ENCODE data around the gene TP53INP2. TPM values are rescaled to one million over a fixed set of nuclear protein-coding genes. Genes with fewer than 3 reads are reported as not detected.

TP53INP2 gene
- total and polyA plus RNA-seq, 2 donors (not counting 3 experiments of a cell fraction or from before 2014, with no cell fraction given), result 18.3 to 30.5 TPM

DNA sequence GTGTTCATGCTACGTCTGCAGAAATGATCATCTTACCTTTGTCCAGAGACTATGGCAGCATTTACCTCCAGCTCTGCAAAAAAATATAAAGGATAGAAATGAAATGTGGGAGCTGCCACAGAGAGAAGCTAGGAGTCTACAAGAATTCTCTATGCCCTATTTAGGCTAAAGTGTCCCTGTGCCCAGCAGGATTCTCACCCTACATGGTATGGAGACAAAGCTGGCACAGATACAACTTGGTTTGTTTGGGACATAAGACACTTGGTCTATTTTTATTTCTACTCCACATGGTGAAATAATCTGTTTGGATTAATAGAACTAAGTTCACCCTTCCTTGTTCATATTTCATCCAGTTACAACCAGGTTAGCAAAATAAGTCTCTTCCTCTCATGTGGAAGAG, 28.4 kb downstream of the TP53INP2 start:
- H3K9me3 ChIP-seq (replicated peaks; ENCODE audit: control insufficient read depth, insufficient read depth, low read length), result no peaks in the 10 kb centered on the region
- ChIA-PET CTCF (interaction anchor here (1.7 kb wide), 1 partner anchor 37 kb away, joined by 6 read pairs; no protein-coding TSS in a partner anchor), POLR2A (no interaction called here)
- DNase-seq (ENCODE audit: low read depth, low spot score) (no peak), FAIRE-seq (no peak)
- TF ChIP-seq MYC (IDR thresholded peaks at IDR 0.05; ENCODE audit: low read depth, low read length) (no peak), FOS (IDR thresholded peaks at IDR 0.05; ENCODE audit: borderline replicate concordance, insufficient read depth, low read length) (no peak), POLR2A (IDR thresholded peaks at IDR 0.05; ENCODE audit: low read depth, low read length) (no peak), JUN (IDR thresholded peaks at IDR 0.05; ENCODE audit: borderline replicate concordance, insufficient read depth, insufficient read length, low read depth) (no peak), EZH2 (IDR thresholded peaks at IDR 0.05; ENCODE audit: borderline replicate concordance, low read depth, low read length, severe bottlenecking) (no peak), GATA2 (IDR thresholded peaks at IDR 0.05; ENCODE audit: insufficient read depth, insufficient read length, low read depth, low read length) (no peak), POLR2AphosphoS5 (IDR thresholded peaks at IDR 0.05; ENCODE audit: insufficient read depth, low read depth, low read length) (no peak)
- TF ChIP-seq, protein P1, sequence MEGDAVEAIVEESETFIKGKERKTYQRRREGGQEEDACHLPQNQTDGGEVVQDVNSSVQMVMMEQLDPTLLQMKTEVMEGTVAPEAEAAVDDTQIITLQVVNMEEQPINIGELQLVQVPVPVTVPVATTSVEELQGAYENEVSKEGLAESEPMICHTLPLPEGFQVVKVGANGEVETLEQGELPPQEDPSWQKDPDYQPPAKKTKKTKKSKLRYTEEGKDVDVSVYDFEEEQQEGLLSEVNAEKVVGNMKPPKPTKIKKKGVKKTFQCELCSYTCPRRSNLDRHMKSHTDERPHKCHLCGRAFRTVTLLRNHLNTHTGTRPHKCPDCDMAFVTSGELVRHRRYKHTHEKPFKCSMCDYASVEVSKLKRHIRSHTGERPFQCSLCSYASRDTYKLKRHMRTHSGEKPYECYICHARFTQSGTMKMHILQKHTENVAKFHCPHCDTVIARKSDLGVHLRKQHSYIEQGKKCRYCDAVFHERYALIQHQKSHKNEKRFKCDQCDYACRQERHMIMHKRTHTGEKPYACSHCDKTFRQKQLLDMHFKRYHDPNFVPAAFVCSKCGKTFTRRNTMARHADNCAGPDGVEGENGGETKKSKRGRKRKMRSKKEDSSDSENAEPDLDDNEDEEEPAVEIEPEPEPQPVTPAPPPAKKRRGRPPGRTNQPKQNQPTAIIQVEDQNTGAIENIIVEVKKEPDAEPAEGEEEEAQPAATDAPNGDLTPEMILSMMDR (IDR thresholded peaks at IDR 0.05; ENCODE audit: extremely low read depth in 1 of 2, insufficient read depth in 1 of 2, low read depth in 1 of 2, low read length in 2 of 2), result no peak
- TF ChIP-seq, protein P2, sequence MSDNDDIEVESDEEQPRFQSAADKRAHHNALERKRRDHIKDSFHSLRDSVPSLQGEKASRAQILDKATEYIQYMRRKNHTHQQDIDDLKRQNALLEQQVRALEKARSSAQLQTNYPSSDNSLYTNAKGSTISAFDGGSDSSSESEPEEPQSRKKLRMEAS (IDR thresholded peaks at IDR 0.05; ENCODE audit: insufficient read depth, insufficient read length), result no peak
- no peaks in the 10 kb centered on the region for H3K4me1 ChIP-seq (ENCODE audit: control insufficient read depth, extremely low read depth, insufficient read depth, low read length)
- H3K36me3 ChIP-seq (ENCODE audit: control insufficient read depth in 2 of 2, extremely low read depth in 1 of 2, insufficient read depth in 2 of 2, low read length in 2 of 2), result peaks cover 3% of the 10 kb centered on the region in 2 experiments
- no peak overlapping the region for H3K27ac ChIP-seq (ENCODE audit: insufficient read depth, low read depth, low read length)
- intact Hi-C loops (cut with micrococcal nuclease), result no loop called here
- no peak overlapping the region for H3K4me3 ChIP-seq (replicated peaks in 1 of 3; ENCODE audit: insufficient read depth in 1 of 3, low read depth in 1 of 3, low read length in 3 of 3)
- no peaks in the 10 kb centered on the region for H3K27me3 ChIP-seq (ENCODE audit: control insufficient read depth in 2 of 2, insufficient read depth in 2 of 2, low read length in 2 of 2)
- H3K9ac ChIP-seq (replicated peaks; ENCODE audit: extremely low read depth, insufficient read depth, low read length), result no peak overlapping the region
- no peak overlapping the region for H2AFZ ChIP-seq (ENCODE audit: low read depth, low read length)
- H3K4me2 ChIP-seq (ENCODE audit: insufficient read depth, low read length), result no peak overlapping the region
- H3K79me2 ChIP-seq (ENCODE audit: control insufficient read depth, insufficient read depth, low read length), result no peaks in the 10 kb centered on the region
- H3K9me1 ChIP-seq (replicated peaks; ENCODE audit: control insufficient read depth, extremely low read depth, insufficient read depth, low read length), result no peaks in the 10 kb centered on the region
- H4K20me1 ChIP-seq (replicated peaks; ENCODE audit: control insufficient read depth, extremely low read depth, insufficient read depth, low read length), result no peaks in the 10 kb centered on the region
- dilution Hi-C loops (cut with MboI; ENCODE audit: extremely low pct_ligation_motif_present, low sequenced_read_pairs), result no loop called here
- no TSS peak for BruUV-seq (replicated peaks)
